GM19035 (cell line): ENCODE data around the gene FILIP1.
"Not testable (repeated sequence)": the region's sequence is repeated elsewhere in the genome, so short reads cannot be mapped to it uniquely, and the experiment has no call there.

ENCODE experiments used
- ATAC-seq: cut with Tn5 transposase; IDR thresholded peaks from one replicate; pipeline ENCODE4 v1.9.1; 2021; ENCODE audit not compliant: unreplicated experiment

The FILIP1 gene

GRCh38 chr6:75421316-75422023, 72.1 kb downstream of the FILIP1 start:
- no peak for ATAC-seq

- ATAC-seq: no peak
Observed at GRCh38 chr6:75419980-75420379, 73.6 kb downstream of the FILIP1 start.

GRCh38 chr6:75419416-75419815, 74.2 kb downstream of the FILIP1 start:
- ATAC-seq: no peak

- no peak for ATAC-seq
Observed at GRCh38 chr6:75418233-75418632, 75.4 kb downstream of the FILIP1 start.

GRCh38 chr6:75416443-75416842, 77.2 kb downstream of the FILIP1 start:
- ATAC-seq: no peak

GRCh38 chr6:75415804-75416203, 77.8 kb downstream of the FILIP1 start:
- ATAC-seq: no peak

GRCh38 chr6:75414445-75415021, 79.1 kb downstream of the FILIP1 start:
- ATAC-seq: no peak

- no peak for ATAC-seq
Observed at GRCh38 chr6:75412969-75413662, 80.5 kb downstream of the FILIP1 start.

- ATAC-seq: not testable (repeated sequence)
Observed at GRCh38 chr6:75410564-75410963, 83.0 kb downstream of the FILIP1 start.

- ATAC-seq: no peak
Observed at GRCh38 chr6:75409928-75410327, 83.7 kb downstream of the FILIP1 start.

- ATAC-seq: no peak
Observed at GRCh38 chr6:75409286-75409685, 84.3 kb downstream of the FILIP1 start.

- no peak for ATAC-seq
Observed at GRCh38 chr6:75403563-75404080, 90.0 kb downstream of the FILIP1 start.

GRCh38 chr6:75402296-75402695, 91.3 kb downstream of the FILIP1 start:
- ATAC-seq: no peak

- no peak for ATAC-seq
Observed at GRCh38 chr6:75397656-75398465, 95.7 kb downstream of the FILIP1 start.

- no peak for ATAC-seq
Observed at GRCh38 chr6:75397171-75397570, 96.4 kb downstream of the FILIP1 start.

GRCh38 chr6:75396005-75396800, 97.4 kb downstream of the FILIP1 start:
- no peak for ATAC-seq

- no peak for ATAC-seq
Observed at GRCh38 chr6:75393806-75394205, 99.8 kb downstream of the FILIP1 start.

- ATAC-seq: no peak
Observed at GRCh38 chr6:75391276-75391675, 102.3 kb downstream of the FILIP1 start.

- ATAC-seq: no peak
Observed at GRCh38 chr6:75386050-75386770, 107.4 kb downstream of the FILIP1 start.

GRCh38 chr6:75384116-75384515, 109.5 kb downstream of the FILIP1 start:
- ATAC-seq: no peak
